K562 (cell line): ENCODE measurements around the gene SPDL1.

Experiments used
- BCL6 ChIP-seq: fragments of 250-450 bp; sonication (Bioruptor Pico); IDR thresholded peaks from 2 replicates; pipeline ENCODE4 v1.4.0; 2020
- EZH2 ChIP-seq: IDR thresholded peaks from 2 replicates; pipeline ENCODE4 v1.6.1; 2012; ENCODE audit warnings: low read depth, mild to moderate bottlenecking, inconsistent platforms, low read length, borderline replicate concordance
- FOXA1 ChIP-seq: fragments of 450-650 bp; IDR thresholded peaks from 2 replicates; pipeline ENCODE4 v1.6.1; 2016; ENCODE audit warnings: mild to moderate bottlenecking, borderline replicate concordance
- NR2C1 ChIP-seq, 2 experiments: fragments of 450-650 bp; IDR thresholded peaks; 2 replicates each; pipeline ENCODE4 v1.6.1; 2017; ENCODE audit warnings: mild to moderate bottlenecking in 2 of 2, antibody characterized with exemption in 1 of 2, inconsistent platforms in 1 of 2, missing compliant biosample characterization in 1 of 2, missing genetic modification characterization in 1 of 2
- RAD21 ChIP-seq, 2 experiments: fragments of 250-450 bp in 1 of 2; fragments of 450-650 bp in 1 of 2; sonication (Bioruptor Pico) in 1 of 2; formaldehyde crosslinking in 1 of 2; IDR thresholded peaks in 1 of 2; conservative IDR thresholded peaks in 1 of 2; 2 replicates each; pipeline versions ENCODE4 v1.4.0 to v1.8.0; 2020 to 2022; ENCODE audit warnings: mild to moderate bottlenecking in 2 of 2, moderate library complexity in 1 of 2
- SAP30 ChIP-seq: fragments of 200-600 bp; sonication (generic); IDR thresholded peaks from 2 replicates; pipeline ENCODE4 v1.6.1; 2012; ENCODE audit warnings: borderline replicate concordance, low read depth, mild to moderate bottlenecking, moderate library complexity, low read length, control low read depth, inconsistent platforms; ENCODE audit not compliant: insufficient read depth, poor library complexity, severe bottlenecking
- TCF7L2 ChIP-seq: fragments of 150-350 bp; IDR thresholded peaks from 2 replicates; pipeline ENCODE4 v1.6.1; 2016; ENCODE audit warnings: low read depth, mild to moderate bottlenecking, low read length, moderate library complexity
- ZNF561 ChIP-seq: fragments of 450-650 bp; formaldehyde crosslinking; conservative IDR thresholded peaks from 2 replicates; pipeline ENCODE4 v1.4.0; 2020; ENCODE audit warnings: mild to moderate bottlenecking, moderate library complexity
- TF ChIP-seq, protein P1 (sequence below), 3 experiments: IDR thresholded peaks in 2 of 3; conservative IDR thresholded peaks in 1 of 3; 2 replicates each; pipeline ENCODE4 v1.5.1; 2011 to 2012; ENCODE audit warnings: low read length in 3 of 3, mild to moderate bottlenecking in 3 of 3, control low read depth in 2 of 3, improper control_type of control experiment in 1 of 3, inconsistent platforms in 1 of 3, low read depth in 1 of 3, mixed read lengths in 1 of 3, moderate library complexity in 1 of 3; ENCODE audit not compliant: insufficient read depth in 2 of 3
- TF ChIP-seq, protein P2 (sequence below): fragments of 250-450 bp; sonication (Bioruptor Pico); IDR thresholded peaks from 2 replicates; pipeline ENCODE4 v1.8.0; 2021; ENCODE audit warnings: mild to moderate bottlenecking, moderate library complexity
- TF ChIP-seq, protein P3 (sequence below): sonication (generic); formaldehyde crosslinking; IDR thresholded peaks from 2 replicates; pipeline ENCODE4 v1.9.0; 2022; ENCODE audit warnings: mild to moderate bottlenecking, missing genetic modification reagents
- TF ChIP-seq, protein P4 (sequence below): IDR thresholded peaks from 2 replicates; pipeline ENCODE4 v1.6.1; 2014; ENCODE audit warnings: antibody characterized with exemption
- TF ChIP-seq, protein P5 (sequence below), 2 experiments: fragments of 450-650 bp in 1 of 2; sonication (generic) in 1 of 2; formaldehyde crosslinking in 1 of 2; IDR thresholded peaks in 1 of 2; conservative IDR thresholded peaks in 1 of 2; 2 replicates each; pipeline versions ENCODE4 v1.6.1 to v1.8.1; 2016 to 2023; ENCODE audit warnings: mild to moderate bottlenecking in 2 of 2, moderate library complexity in 2 of 2, inconsistent platforms in 1 of 2, missing genetic modification reagents in 1 of 2

DNA sequence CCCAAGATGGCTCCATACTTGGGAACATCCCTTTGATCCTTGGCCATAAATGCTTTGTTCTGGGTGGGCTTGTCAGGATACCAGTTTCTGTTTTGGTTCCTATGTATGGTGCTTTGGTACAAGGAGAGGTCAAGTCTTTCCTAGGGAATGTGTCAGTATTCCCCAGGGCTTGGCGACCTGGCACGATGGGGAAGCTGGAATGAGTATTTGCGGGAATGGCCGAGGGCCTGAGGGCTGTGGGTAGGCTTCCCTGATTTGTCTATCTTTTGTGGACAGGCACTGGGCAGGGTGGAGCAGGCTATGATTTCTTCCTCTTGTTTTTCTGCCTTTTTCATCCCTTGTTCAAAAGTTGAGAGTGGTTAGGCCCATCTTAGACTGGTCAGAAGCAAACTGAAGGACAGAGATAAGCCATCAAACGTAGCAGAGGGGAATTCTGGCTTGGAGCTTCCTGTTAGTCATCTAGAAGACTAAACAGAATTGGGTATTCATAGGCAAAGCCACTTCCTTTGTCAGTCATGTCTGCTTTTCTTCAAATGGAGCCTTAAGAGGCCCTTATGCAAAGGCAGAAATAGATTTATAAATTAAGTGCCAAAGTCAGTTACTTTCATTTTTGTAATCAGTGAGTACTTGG, 67.2 kb downstream of the SPDL1 start:
- TF ChIP-seq, protein P1, sequence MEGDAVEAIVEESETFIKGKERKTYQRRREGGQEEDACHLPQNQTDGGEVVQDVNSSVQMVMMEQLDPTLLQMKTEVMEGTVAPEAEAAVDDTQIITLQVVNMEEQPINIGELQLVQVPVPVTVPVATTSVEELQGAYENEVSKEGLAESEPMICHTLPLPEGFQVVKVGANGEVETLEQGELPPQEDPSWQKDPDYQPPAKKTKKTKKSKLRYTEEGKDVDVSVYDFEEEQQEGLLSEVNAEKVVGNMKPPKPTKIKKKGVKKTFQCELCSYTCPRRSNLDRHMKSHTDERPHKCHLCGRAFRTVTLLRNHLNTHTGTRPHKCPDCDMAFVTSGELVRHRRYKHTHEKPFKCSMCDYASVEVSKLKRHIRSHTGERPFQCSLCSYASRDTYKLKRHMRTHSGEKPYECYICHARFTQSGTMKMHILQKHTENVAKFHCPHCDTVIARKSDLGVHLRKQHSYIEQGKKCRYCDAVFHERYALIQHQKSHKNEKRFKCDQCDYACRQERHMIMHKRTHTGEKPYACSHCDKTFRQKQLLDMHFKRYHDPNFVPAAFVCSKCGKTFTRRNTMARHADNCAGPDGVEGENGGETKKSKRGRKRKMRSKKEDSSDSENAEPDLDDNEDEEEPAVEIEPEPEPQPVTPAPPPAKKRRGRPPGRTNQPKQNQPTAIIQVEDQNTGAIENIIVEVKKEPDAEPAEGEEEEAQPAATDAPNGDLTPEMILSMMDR (IDR thresholded peaks at IDR 0.05 in 2 of 3, conservative IDR thresholded peaks at IDR 0.05 in 1 of 3; ENCODE audit: insufficient read depth in 2 of 3, low read depth in 1 of 3, low read length in 3 of 3): no peak
- TF ChIP-seq, protein P2, sequence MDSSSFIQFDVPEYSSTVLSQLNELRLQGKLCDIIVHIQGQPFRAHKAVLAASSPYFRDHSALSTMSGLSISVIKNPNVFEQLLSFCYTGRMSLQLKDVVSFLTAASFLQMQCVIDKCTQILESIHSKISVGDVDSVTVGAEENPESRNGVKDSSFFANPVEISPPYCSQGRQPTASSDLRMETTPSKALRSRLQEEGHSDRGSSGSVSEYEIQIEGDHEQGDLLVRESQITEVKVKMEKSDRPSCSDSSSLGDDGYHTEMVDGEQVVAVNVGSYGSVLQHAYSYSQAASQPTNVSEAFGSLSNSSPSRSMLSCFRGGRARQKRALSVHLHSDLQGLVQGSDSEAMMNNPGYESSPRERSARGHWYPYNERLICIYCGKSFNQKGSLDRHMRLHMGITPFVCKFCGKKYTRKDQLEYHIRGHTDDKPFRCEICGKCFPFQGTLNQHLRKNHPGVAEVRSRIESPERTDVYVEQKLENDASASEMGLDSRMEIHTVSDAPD (CRISPR knock-in tag): no peak
- TF ChIP-seq ZNF561 (CRISPR knock-in tag) (no peak), FOXA1 (no peak), SAP30 (no peak), TCF7L2 (no peak), NR2C1 (IDR thresholded peaks at IDR 0.05) (no peak), NR2C1 (tag; IDR thresholded peaks at IDR 0.05) (no peak), RAD21 (CRISPR knock-in tag; conservative IDR thresholded peaks at IDR 0.05 in 1 of 2, IDR thresholded peaks at IDR 0.05 in 1 of 2) (no peak), EZH2 (no peak), BCL6 (CRISPR knock-in tag) (no peak)
- TF ChIP-seq, protein P3, sequence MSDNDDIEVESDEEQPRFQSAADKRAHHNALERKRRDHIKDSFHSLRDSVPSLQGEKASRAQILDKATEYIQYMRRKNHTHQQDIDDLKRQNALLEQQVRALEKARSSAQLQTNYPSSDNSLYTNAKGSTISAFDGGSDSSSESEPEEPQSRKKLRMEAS (CRISPR knock-in tag): no peak
- TF ChIP-seq, protein P4, sequence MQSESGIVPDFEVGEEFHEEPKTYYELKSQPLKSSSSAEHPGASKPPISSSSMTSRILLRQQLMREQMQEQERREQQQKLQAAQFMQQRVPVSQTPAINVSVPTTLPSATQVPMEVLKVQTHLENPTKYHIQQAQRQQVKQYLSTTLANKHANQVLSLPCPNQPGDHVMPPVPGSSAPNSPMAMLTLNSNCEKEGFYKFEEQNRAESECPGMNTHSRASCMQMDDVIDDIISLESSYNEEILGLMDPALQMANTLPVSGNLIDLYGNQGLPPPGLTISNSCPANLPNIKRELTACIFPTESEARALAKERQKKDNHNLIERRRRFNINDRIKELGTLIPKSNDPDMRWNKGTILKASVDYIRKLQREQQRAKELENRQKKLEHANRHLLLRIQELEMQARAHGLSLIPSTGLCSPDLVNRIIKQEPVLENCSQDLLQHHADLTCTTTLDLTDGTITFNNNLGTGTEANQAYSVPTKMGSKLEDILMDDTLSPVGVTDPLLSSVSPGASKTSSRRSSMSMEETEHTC: no peak
- TF ChIP-seq, protein P5, sequence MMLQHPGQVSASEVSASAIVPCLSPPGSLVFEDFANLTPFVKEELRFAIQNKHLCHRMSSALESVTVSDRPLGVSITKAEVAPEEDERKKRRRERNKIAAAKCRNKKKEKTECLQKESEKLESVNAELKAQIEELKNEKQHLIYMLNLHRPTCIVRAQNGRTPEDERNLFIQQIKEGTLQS (IDR thresholded peaks at IDR 0.05): peak; percentile 28; the same call in 1 of the 2 replicates
- TF ChIP-seq, protein P5 (CRISPR knock-in tag; conservative IDR thresholded peaks at IDR 0.05): no peak
